ENCODE results near the gene HSPA1A. TPM values are rescaled to one million over a fixed set of nuclear protein-coding genes. Genes with fewer than 3 reads are reported as not detected.
A peak's percentile ranks its signal among the peaks of the same experiment; 100 is the strongest.

HSPA1A gene
- total and polyA plus RNA-seq, 9 of the 15 experiments (the other 6 are each of a cell fraction or from before 2014, with no cell fraction given) = 2.2 to 273 (median 107) TPM

DNA sequence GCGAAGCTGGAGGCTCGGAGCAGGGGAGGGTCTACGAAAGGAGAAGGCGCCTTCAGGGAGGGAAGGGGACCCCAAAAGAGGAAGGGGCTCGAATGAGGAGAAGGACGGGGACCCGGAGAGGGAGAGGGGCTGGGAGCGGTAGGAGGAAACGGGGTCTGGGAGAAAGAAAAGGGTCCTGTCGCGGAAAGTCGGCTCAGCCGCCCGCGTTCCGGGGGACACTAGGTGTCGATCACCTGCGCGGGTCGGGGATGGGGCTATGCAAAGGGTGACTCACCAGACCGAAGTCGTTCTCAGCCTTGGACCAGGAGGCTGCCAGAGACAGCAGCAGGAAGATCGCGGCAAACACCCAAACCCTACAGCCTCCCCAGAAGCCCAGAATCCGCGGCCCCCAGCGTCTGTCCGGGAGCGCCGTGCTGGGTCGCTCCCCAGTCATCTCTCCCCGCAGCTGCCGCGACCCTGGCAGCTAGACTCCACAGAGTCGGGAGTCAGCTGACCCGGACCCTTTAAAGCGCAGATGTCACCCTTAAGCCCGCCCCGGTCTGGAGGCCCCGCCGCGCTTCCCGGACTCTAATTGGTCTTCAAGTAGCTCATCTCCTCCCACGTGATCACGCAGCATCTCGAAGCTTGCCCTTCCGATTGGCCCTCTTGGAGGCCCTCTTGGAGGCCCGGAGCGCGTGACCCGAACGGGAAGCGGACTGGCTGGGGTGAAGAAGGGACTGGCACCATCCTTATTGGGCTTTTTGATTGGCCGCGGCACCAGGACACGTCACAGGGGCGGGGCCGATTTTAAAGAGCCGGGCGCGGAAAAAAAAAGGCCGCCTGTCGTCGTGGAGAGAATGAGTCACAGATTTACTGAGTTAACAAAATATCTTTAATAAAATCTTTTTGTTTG lies 47.2 kb downstream of the HSPA1A start, which contains the start of gene NEU1 (continued):
- TF ChIP-seq TSC22D4 (tag; IDR thresholded peaks at IDR 0.05) (no peak), EP400 (IDR thresholded peaks at IDR 0.05) (peak; percentile 83), GTF2A2 (tag; IDR thresholded peaks at IDR 0.05) (no peak), ZFPM2 (CRISPR knock-in tag; IDR thresholded peaks at IDR 0.05) (peak; percentile 22; the same call in 1 of the 2 replicates), GABPB2 (CRISPR knock-in tag; conservative IDR thresholded peaks at IDR 0.05) (no peak), XRCC5 (IDR thresholded peaks at IDR 0.05; ENCODE audit: low read depth, low read length) (peak; percentile 45), ZNF77 (CRISPR knock-in tag; IDR thresholded peaks at IDR 0.05) (no peak), TCF7L2 (IDR thresholded peaks at IDR 0.05; ENCODE audit: low read depth, low read length) (no peak), ZNF668 (CRISPR knock-in tag; IDR thresholded peaks at IDR 0.05) (no peak; the same call in 1 of the 2 replicates), KAT8 (IDR thresholded peaks at IDR 0.05; ENCODE audit: low read depth) (no peak), NR2F6 (CRISPR knock-in tag; IDR thresholded peaks at IDR 0.05) (peak; percentile 94), ILF3 (IDR thresholded peaks at IDR 0.05; ENCODE audit: borderline replicate concordance) (no peak), NFXL1 (CRISPR knock-in tag; IDR thresholded peaks at IDR 0.05) (no peak), JUNB (CRISPR knock-in tag; conservative IDR thresholded peaks at IDR 0.05) (peak; percentile 44), ZNF561 (CRISPR knock-in tag; conservative IDR thresholded peaks at IDR 0.05) (no peak), CHD1 (IDR thresholded peaks at IDR 0.05; ENCODE audit: low read length) (peak; percentile 71), ZNF551 (CRISPR knock-in tag; IDR thresholded peaks at IDR 0.05) (no peak), SPI1 (IDR thresholded peaks at IDR 0.05; ENCODE audit: borderline replicate concordance, low read depth, low read length) (peak; percentile 69)
- TF ChIP-seq, protein P1, sequence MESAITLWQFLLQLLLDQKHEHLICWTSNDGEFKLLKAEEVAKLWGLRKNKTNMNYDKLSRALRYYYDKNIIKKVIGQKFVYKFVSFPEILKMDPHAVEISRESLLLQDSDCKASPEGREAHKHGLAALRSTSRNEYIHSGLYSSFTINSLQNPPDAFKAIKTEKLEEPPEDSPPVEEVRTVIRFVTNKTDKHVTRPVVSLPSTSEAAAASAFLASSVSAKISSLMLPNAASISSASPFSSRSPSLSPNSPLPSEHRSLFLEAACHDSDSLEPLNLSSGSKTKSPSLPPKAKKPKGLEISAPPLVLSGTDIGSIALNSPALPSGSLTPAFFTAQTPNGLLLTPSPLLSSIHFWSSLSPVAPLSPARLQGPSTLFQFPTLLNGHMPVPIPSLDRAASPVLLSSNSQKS (CRISPR knock-in tag; IDR thresholded peaks at IDR 0.05) = no peak
- TF ChIP-seq, protein P2, sequence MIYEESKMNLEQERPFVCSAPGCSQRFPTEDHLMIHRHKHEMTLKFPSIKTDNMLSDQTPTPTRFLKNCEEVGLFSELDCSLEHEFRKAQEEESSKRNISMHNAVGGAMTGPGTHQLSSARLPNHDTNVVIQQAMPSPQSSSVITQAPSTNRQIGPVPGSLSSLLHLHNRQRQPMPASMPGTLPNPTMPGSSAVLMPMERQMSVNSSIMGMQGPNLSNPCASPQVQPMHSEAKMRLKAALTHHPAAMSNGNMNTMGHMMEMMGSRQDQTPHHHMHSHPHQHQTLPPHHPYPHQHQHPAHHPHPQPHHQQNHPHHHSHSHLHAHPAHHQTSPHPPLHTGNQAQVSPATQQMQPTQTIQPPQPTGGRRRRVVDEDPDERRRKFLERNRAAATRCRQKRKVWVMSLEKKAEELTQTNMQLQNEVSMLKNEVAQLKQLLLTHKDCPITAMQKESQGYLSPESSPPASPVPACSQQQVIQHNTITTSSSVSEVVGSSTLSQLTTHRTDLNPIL (CRISPR knock-in tag; IDR thresholded peaks at IDR 0.05) = no peak
- TF ChIP-seq, protein P3, sequence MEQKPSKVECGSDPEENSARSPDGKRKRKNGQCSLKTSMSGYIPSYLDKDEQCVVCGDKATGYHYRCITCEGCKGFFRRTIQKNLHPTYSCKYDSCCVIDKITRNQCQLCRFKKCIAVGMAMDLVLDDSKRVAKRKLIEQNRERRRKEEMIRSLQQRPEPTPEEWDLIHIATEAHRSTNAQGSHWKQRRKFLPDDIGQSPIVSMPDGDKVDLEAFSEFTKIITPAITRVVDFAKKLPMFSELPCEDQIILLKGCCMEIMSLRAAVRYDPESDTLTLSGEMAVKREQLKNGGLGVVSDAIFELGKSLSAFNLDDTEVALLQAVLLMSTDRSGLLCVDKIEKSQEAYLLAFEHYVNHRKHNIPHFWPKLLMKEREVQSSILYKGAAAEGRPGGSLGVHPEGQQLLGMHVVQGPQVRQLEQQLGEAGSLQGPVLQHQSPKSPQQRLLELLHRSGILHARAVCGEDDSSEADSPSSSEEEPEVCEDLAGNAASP (IDR thresholded peaks at IDR 0.05) = no peak
- TF ChIP-seq, protein P4, sequence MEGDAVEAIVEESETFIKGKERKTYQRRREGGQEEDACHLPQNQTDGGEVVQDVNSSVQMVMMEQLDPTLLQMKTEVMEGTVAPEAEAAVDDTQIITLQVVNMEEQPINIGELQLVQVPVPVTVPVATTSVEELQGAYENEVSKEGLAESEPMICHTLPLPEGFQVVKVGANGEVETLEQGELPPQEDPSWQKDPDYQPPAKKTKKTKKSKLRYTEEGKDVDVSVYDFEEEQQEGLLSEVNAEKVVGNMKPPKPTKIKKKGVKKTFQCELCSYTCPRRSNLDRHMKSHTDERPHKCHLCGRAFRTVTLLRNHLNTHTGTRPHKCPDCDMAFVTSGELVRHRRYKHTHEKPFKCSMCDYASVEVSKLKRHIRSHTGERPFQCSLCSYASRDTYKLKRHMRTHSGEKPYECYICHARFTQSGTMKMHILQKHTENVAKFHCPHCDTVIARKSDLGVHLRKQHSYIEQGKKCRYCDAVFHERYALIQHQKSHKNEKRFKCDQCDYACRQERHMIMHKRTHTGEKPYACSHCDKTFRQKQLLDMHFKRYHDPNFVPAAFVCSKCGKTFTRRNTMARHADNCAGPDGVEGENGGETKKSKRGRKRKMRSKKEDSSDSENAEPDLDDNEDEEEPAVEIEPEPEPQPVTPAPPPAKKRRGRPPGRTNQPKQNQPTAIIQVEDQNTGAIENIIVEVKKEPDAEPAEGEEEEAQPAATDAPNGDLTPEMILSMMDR (IDR thresholded peaks at IDR 0.05 in 2 of 3, conservative IDR thresholded peaks at IDR 0.05 in 1 of 3; ENCODE audit: insufficient read depth in 2 of 3, low read depth in 1 of 3, low read length in 3 of 3) = peak in 1 of 3 experiments; percentile 3; a peak in 1 of 6 replicates
- TF ChIP-seq, protein P5, sequence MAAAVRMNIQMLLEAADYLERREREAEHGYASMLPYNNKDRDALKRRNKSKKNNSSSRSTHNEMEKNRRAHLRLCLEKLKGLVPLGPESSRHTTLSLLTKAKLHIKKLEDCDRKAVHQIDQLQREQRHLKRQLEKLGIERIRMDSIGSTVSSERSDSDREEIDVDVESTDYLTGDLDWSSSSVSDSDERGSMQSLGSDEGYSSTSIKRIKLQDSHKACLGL (CRISPR knock-in tag; IDR thresholded peaks at IDR 0.05; ENCODE audit: borderline replicate concordance, poor library complexity, severe bottlenecking) = no peak
